ENCODE measurements around the gene CENPU.

The CENPU gene

GRCh38 chr4:184649971-184650855 is 83.7 kb downstream of the CENPU start:
- peak; percentile 64 for DNase-seq
- in situ Hi-C loops (cut with MboI; ENCODE audit: low pct_unique_long_range_greater_than_20kb, low sequenced_read_pairs), result no loop called here

- in situ Hi-C loops (cut with MboI; ENCODE audit: low pct_unique_long_range_greater_than_20kb, low sequenced_read_pairs), result no loop called here
- peak; percentile 90 for DNase-seq
Measured at GRCh38 chr4:184649026-184649970, 84.6 kb downstream of the CENPU start, which contains the start of the genes CASP3 and PRIMPOL. TSS of gene CASP3 (minus strand) at chr4:184649447. CDS start at chr4:184638453, 10,994 bp downstream. TSS of gene PRIMPOL (plus strand) at chr4:184649738. CDS start at chr4:184657141, 7,403 bp downstream.

GRCh38 chr4:184648313-184649025 is 85.4 kb downstream of the CENPU start:
- in situ Hi-C loops (cut with MboI; ENCODE audit: low pct_unique_long_range_greater_than_20kb, low sequenced_read_pairs), result no loop called here

GRCh38 chr4:184648054-184648312 is 85.9 kb downstream of the CENPU start:
- DNase-seq, result no peak
- in situ Hi-C loops (cut with MboI; ENCODE audit: low pct_unique_long_range_greater_than_20kb, low sequenced_read_pairs), result no loop called here

More at GRCh38 chr4:184648313-184649025, 85.4 kb downstream of the CENPU start:
- DNase-seq, result peak; percentile 56

GRCh38 chr4:184647266-184648053 is 86.4 kb downstream of the CENPU start:
- DNase-seq, result no peak
- in situ Hi-C loops (cut with MboI; ENCODE audit: low pct_unique_long_range_greater_than_20kb, low sequenced_read_pairs), result no loop called here

- in situ Hi-C loops (cut with MboI; ENCODE audit: low pct_unique_long_range_greater_than_20kb, low sequenced_read_pairs), result no loop called here
- DNase-seq, result no peak
Measured at GRCh38 chr4:184645904-184646610, 87.8 kb downstream of the CENPU start.

GRCh38 chr4:184644553-184645307 is 89.2 kb downstream of the CENPU start:
- no peak for DNase-seq
- in situ Hi-C loops (cut with MboI; ENCODE audit: low pct_unique_long_range_greater_than_20kb, low sequenced_read_pairs), result no loop called here
